Measurements from ENCODE around the gene LCAT.

DNA sequence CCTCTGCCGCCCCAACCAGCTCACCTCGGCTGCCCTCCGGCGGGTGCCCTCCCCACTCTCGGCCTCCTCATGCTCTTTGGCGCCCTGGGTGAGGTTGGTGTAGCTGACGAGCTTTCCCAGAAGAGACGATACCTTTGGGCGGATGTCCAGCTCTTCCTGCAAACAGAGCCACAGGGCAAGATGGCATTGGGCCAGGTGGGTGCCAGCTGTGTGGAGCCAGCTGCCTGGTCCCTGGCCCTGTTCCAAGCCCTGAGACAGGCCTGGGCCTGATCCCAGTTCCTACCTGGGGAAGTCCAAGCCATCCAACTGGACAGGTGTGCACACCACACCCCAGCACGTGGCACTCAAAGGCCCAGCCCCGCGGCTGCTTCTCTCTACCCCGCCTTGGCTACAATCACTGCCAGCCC, 17.6 kb upstream of the LCAT start:
- TF ChIP-seq YY1 (IDR thresholded peaks at IDR 0.05; ENCODE audit: low read depth) (no peak), POLR2AphosphoS5 (IDR thresholded peaks at IDR 0.05; ENCODE audit: low read depth, low read length) (no peak), TCF12 (IDR thresholded peaks at IDR 0.05) (no peak), FOXJ3 (CRISPR knock-in tag; IDR thresholded peaks at IDR 0.05) (no peak), GABPA (IDR thresholded peaks at IDR 0.05; ENCODE audit: low read depth) (no peak), EZH2phosphoT487 (IDR thresholded peaks at IDR 0.05; ENCODE audit: borderline replicate concordance, low read depth) (no peak), EP300 (IDR thresholded peaks at IDR 0.05; ENCODE audit: borderline replicate concordance in 1 of 2, low read depth in 1 of 2, low read length in 1 of 2) (no peak), SMC3 (IDR thresholded peaks at IDR 0.05; ENCODE audit: low read depth, low read length) (no peak), TEAD4 (IDR thresholded peaks at IDR 0.05; ENCODE audit: borderline replicate concordance, insufficient read depth) (no peak), TAF1 (IDR thresholded peaks at IDR 0.05; ENCODE audit: borderline replicate concordance, low read depth, low read length) (no peak), SIN3A (IDR thresholded peaks at IDR 0.05; ENCODE audit: borderline replicate concordance, low read depth, low read length) (no peak)
- TF ChIP-seq, protein P1, sequence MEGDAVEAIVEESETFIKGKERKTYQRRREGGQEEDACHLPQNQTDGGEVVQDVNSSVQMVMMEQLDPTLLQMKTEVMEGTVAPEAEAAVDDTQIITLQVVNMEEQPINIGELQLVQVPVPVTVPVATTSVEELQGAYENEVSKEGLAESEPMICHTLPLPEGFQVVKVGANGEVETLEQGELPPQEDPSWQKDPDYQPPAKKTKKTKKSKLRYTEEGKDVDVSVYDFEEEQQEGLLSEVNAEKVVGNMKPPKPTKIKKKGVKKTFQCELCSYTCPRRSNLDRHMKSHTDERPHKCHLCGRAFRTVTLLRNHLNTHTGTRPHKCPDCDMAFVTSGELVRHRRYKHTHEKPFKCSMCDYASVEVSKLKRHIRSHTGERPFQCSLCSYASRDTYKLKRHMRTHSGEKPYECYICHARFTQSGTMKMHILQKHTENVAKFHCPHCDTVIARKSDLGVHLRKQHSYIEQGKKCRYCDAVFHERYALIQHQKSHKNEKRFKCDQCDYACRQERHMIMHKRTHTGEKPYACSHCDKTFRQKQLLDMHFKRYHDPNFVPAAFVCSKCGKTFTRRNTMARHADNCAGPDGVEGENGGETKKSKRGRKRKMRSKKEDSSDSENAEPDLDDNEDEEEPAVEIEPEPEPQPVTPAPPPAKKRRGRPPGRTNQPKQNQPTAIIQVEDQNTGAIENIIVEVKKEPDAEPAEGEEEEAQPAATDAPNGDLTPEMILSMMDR (IDR thresholded peaks at IDR 0.05): no peak
- TF ChIP-seq, protein P2, sequence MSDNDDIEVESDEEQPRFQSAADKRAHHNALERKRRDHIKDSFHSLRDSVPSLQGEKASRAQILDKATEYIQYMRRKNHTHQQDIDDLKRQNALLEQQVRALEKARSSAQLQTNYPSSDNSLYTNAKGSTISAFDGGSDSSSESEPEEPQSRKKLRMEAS (IDR thresholded peaks at IDR 0.05; ENCODE audit: low read depth): no peak
- TF ChIP-seq, protein P3, sequence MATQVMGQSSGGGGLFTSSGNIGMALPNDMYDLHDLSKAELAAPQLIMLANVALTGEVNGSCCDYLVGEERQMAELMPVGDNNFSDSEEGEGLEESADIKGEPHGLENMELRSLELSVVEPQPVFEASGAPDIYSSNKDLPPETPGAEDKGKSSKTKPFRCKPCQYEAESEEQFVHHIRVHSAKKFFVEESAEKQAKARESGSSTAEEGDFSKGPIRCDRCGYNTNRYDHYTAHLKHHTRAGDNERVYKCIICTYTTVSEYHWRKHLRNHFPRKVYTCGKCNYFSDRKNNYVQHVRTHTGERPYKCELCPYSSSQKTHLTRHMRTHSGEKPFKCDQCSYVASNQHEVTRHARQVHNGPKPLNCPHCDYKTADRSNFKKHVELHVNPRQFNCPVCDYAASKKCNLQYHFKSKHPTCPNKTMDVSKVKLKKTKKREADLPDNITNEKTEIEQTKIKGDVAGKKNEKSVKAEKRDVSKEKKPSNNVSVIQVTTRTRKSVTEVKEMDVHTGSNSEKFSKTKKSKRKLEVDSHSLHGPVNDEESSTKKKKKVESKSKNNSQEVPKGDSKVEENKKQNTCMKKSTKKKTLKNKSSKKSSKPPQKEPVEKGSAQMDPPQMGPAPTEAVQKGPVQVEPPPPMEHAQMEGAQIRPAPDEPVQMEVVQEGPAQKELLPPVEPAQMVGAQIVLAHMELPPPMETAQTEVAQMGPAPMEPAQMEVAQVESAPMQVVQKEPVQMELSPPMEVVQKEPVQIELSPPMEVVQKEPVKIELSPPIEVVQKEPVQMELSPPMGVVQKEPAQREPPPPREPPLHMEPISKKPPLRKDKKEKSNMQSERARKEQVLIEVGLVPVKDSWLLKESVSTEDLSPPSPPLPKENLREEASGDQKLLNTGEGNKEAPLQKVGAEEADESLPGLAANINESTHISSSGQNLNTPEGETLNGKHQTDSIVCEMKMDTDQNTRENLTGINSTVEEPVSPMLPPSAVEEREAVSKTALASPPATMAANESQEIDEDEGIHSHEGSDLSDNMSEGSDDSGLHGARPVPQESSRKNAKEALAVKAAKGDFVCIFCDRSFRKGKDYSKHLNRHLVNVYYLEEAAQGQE (IDR thresholded peaks at IDR 0.05; ENCODE audit: low read depth, low read length): no peak

Measured in SK-N-SH (cell line).